Keratinocyte (primary cell): ENCODE data around the gene DNAH11. TPM values are rescaled to one million over a fixed set of nuclear protein-coding genes. Genes with fewer than 3 reads are reported as not detected.

Source experiments
- DNase-seq: peaks from one replicate; pipeline ENCODE4 v3.0.0-alpha.2; 2011; ENCODE audit warnings: low read depth, missing footprints, low spot score
- FAIRE-seq: peaks from 2 replicates; lab custom pipeline; 2011; peaks lifted over from hg19 to GRCh38; lab: Jason Lieb, UNC
- H2AFZ ChIP-seq: 2 replicates; pipeline ENCODE4 v1.6.0; 2012; ENCODE audit warnings: low read length, control low read depth, inconsistent platforms; ENCODE audit not compliant: control insufficient read depth
- H3K27ac ChIP-seq: 2 replicates; pipeline ENCODE4 v1.5.1; 2011; ENCODE audit warnings: low read length; ENCODE audit not compliant: control insufficient read depth, insufficient read depth
- H3K27me3 ChIP-seq: 3 replicates; pipeline ENCODE4 v1.6.0; 2011; ENCODE audit warnings: low read length; ENCODE audit not compliant: control insufficient read depth, insufficient read depth; ENCODE audit errors: extremely low read depth
- H3K36me3 ChIP-seq, 2 experiments: 2 replicates in 1 of 2; 3 replicates in 1 of 2; pipeline ENCODE4 v1.5.1; 2011; ENCODE audit warnings: low read length in 2 of 2, mild to moderate bottlenecking in 1 of 2; ENCODE audit not compliant: control insufficient read depth in 2 of 2, insufficient read depth in 2 of 2; ENCODE audit errors: extremely low read depth in 1 of 2
- H3K4me1 ChIP-seq: 3 replicates; pipeline ENCODE4 v1.5.1; 2011; ENCODE audit warnings: low read length; ENCODE audit not compliant: control insufficient read depth, insufficient read depth; ENCODE audit errors: extremely low read depth
- H3K4me2 ChIP-seq: 3 replicates; pipeline ENCODE4 v1.6.0; 2011; ENCODE audit warnings: low read depth, low read length; ENCODE audit not compliant: control insufficient read depth, insufficient read depth; ENCODE audit errors: extremely low read depth
- H3K4me3 ChIP-seq, 3 experiments: fragments of 200-600 bp in 1 of 3; sonication (generic) in 1 of 3; 2 replicates in 2 of 3; 3 replicates in 1 of 3; pipeline ENCODE4 v1.5.1; 2011 to 2016; ENCODE audit warnings: low read length in 3 of 3, mild to moderate bottlenecking in 3 of 3, control low read depth in 2 of 3, inconsistent platforms in 1 of 3, low read depth in 1 of 3, mixed read lengths in 1 of 3, mixed run types in 1 of 3, moderate library complexity in 1 of 3; ENCODE audit not compliant: control insufficient read depth in 2 of 3, insufficient read depth in 2 of 3; ENCODE audit errors: extremely low read depth in 1 of 3
- H3K79me2 ChIP-seq: 2 replicates; pipeline ENCODE4 v1.6.0; 2012; ENCODE audit warnings: low read length; ENCODE audit not compliant: control insufficient read depth, insufficient read depth
- H3K9ac ChIP-seq: 3 replicates; pipeline ENCODE4 v1.6.0; 2011; ENCODE audit warnings: low read length; ENCODE audit not compliant: control insufficient read depth, insufficient read depth; ENCODE audit errors: extremely low read depth
- H3K9me1 ChIP-seq: 3 replicates; pipeline ENCODE4 v1.6.0; 2011; ENCODE audit warnings: low read length; ENCODE audit not compliant: control insufficient read depth, insufficient read depth; ENCODE audit errors: extremely low read depth
- H3K9me3 ChIP-seq: 2 replicates; pipeline ENCODE4 v1.5.1; 2012; ENCODE audit warnings: low read depth, low read length; ENCODE audit not compliant: control insufficient read depth
- H4K20me1 ChIP-seq: 3 replicates; pipeline ENCODE4 v1.6.0; 2011; ENCODE audit warnings: low read length; ENCODE audit not compliant: control insufficient read depth, insufficient read depth; ENCODE audit errors: extremely low read depth
- EZH2 ChIP-seq: IDR thresholded peaks from one replicate; pipeline ENCODE4 v1.6.1; 2012; ENCODE audit warnings: inconsistent platforms, mild to moderate bottlenecking, low read length, moderate library complexity
- dilution Hi-C: fragments of 300-500 bp; cut with MboI; formaldehyde crosslinking; loops from one replicate; pipeline ENCODE4 v1.7.0; 2020; ENCODE audit warnings: low sequenced_read_pairs; ENCODE audit not compliant: extremely low pct_ligation_motif_present
- polyA plus RNA-seq, 5 experiments: library from polyadenylated mRNA; depleted of rRNA in 3 of 5; stranded (reverse) in 3 of 5; stranded (forward) in 1 of 5; unstranded in 1 of 5; fragments of >200 nt; gene quantifications; 1 replicate in 1 of 5; 2 replicates in 3 of 5; 3 replicates in 1 of 5; pipeline versions ENCODE4 v1.2.1 to v1.2.3, GENCODE V29; 2011 to 2012; ENCODE audit warnings: missing spikeins in 2 of 5, low read depth in 1 of 5, low replicate concordance in 1 of 5
- TF ChIP-seq, protein P1 (sequence below), 3 experiments: IDR thresholded peaks in 1 of 3; conservative IDR thresholded peaks in 1 of 3; optimal IDR thresholded peaks in 1 of 3; 2 replicates in 2 of 3; 3 replicates in 1 of 3; pipeline versions ENCODE3 to v1.5.1; 2011; ENCODE audit warnings: low read length in 3 of 3, mild to moderate bottlenecking in 3 of 3, moderate library complexity in 2 of 3, control low read depth in 1 of 3, inconsistent platforms in 1 of 3; ENCODE audit not compliant: insufficient read depth in 2 of 3; ENCODE audit errors: extremely low read depth in 1 of 3

DNAH11 gene
- polyA plus RNA-seq, 1 donor (not counting 4 experiments of a cell fraction or from before 2014, with no cell fraction given): 0.21 TPM

DNA sequence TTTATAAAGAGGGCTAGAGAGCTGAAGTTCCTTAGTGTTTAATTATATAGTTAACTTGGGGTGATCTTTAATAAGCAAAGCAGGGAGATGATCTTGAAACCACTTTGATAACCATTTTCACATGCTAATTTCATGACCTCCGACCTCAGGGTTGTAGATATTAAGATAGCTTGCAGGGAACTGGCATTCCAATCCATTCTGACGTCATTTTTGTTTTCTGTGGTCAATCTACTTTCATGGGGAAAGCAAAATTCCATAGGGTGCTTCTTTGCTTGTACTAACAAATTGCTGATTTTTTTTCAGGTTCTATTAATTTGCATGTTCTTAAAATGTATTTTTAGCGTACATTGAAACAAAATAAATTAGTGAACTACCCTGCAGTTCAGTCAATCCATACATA lies 263.5 kb downstream of the DNAH11 start:
- FAIRE-seq: no peak
- H3K9me3 ChIP-seq: no peaks in the 10 kb centered on the region
- no peaks in the 10 kb centered on the region for H3K27me3 ChIP-seq
- H3K79me2 ChIP-seq: no peaks in the 10 kb centered on the region
- no peaks in the 10 kb centered on the region for H4K20me1 ChIP-seq
- H3K36me3 ChIP-seq: no peaks in the 10 kb centered on the region
- dilution Hi-C loops: no loop called here
- H3K27ac ChIP-seq: no peak overlapping the region
- no peak overlapping the region for H2AFZ ChIP-seq
- H3K4me1 ChIP-seq: no peaks in the 10 kb centered on the region
- no peak overlapping the region for H3K9ac ChIP-seq
- no peak for DNase-seq
- H3K4me2 ChIP-seq: no peak overlapping the region
- TF ChIP-seq, protein P1, sequence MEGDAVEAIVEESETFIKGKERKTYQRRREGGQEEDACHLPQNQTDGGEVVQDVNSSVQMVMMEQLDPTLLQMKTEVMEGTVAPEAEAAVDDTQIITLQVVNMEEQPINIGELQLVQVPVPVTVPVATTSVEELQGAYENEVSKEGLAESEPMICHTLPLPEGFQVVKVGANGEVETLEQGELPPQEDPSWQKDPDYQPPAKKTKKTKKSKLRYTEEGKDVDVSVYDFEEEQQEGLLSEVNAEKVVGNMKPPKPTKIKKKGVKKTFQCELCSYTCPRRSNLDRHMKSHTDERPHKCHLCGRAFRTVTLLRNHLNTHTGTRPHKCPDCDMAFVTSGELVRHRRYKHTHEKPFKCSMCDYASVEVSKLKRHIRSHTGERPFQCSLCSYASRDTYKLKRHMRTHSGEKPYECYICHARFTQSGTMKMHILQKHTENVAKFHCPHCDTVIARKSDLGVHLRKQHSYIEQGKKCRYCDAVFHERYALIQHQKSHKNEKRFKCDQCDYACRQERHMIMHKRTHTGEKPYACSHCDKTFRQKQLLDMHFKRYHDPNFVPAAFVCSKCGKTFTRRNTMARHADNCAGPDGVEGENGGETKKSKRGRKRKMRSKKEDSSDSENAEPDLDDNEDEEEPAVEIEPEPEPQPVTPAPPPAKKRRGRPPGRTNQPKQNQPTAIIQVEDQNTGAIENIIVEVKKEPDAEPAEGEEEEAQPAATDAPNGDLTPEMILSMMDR (optimal IDR thresholded peaks at IDR 0.05 in 1 of 3, IDR thresholded peaks at IDR 0.05 in 1 of 3, conservative IDR thresholded peaks at IDR 0.05 in 1 of 3; ENCODE audit: extremely low read depth in 1 of 3, insufficient read depth in 2 of 3, low read length in 3 of 3): no peak
- no peak for TF ChIP-seq EZH2
- no peak overlapping the region for H3K4me3 ChIP-seq
- no peaks in the 10 kb centered on the region for H3K9me1 ChIP-seq

GRCh38 chr7:21819048-21819447 lies 276.2 kb downstream of the DNAH11 start:
- Histone ChIP-seq H3K36me3 (no peaks in the 10 kb centered on the region), H2AFZ (no peak overlapping the region), H3K79me2 (no peaks in the 10 kb centered on the region), H3K9me1 (no peaks in the 10 kb centered on the region), H3K27me3 (no peaks in the 10 kb centered on the region), H3K9me3 (no peaks in the 10 kb centered on the region), H3K27ac (no peak overlapping the region), H3K4me3 (no peak overlapping the region), H3K4me1 (no peaks in the 10 kb centered on the region), H4K20me1 (no peaks in the 10 kb centered on the region), H3K4me2 (no peak overlapping the region), H3K9ac (no peak overlapping the region)
- no peak for DNase-seq
- dilution Hi-C loops: no loop called here
- no peak for FAIRE-seq
- TF ChIP-seq, protein P1 (optimal IDR thresholded peaks at IDR 0.05 in 1 of 3, IDR thresholded peaks at IDR 0.05 in 1 of 3, conservative IDR thresholded peaks at IDR 0.05 in 1 of 3; ENCODE audit: extremely low read depth in 1 of 3, insufficient read depth in 2 of 3, low read length in 3 of 3): no peak
- TF ChIP-seq EZH2: no peak
